Right renal pelvis (tissue), 4 donors: ENCODE measurements around the gene ASL. TPM values are rescaled to one million over a fixed set of nuclear protein-coding genes. Genes with fewer than 3 reads are reported as not detected.
"Not testable (repeated sequence)": the region's sequence is repeated elsewhere in the genome, so short reads cannot be mapped to it uniquely, and the experiment has no call there.

Experiments used
- DNase-seq, 4 donors: peaks; one replicate each; pipeline ENCODE4 v3.0.0-alpha.2; 2013; ENCODE audit warnings: low read depth in 4 of 4, low spot score in 3 of 4, missing footprints in 1 of 4
- polyA plus RNA-seq, 4 donors: library from polyadenylated mRNA; unstranded; fragments of 120-200 nt; gene quantifications; one replicate each; pipeline ENCODE4 v1.2.1, GENCODE V29; 2013; ENCODE audit not compliant: insufficient read length in 4 of 4

Gene ASL
- polyA plus RNA-seq, 4 donors = 25.1 to 34.4 (median 28.9) TPM

DNA sequence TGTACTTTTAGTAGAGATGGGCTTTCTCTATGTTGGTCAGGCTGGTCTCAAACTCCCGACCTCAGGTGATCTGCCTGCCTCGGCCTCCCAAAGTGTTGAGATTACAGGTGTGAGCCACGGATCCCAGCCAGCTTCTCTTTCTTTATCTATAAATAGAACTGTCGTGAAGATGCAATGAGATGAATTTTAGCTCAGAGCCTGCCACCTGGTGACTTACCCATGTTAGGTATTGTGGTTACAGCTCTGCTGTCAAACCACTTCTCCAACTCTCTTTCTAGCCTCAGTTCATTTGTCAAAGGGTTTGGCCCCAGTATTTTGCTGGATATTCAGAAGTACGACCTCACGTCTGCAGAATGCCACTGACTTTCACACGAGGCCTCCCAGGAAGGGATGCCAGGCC lies 3.4 kb upstream of the ASL start:
- not testable (repeated sequence) for DNase-seq

- DNase-seq = no peak
These were observed 1.1 kb downstream of the ASL start for GRCh38 chr7:66076462-66077329.

- no peak for DNase-seq
These were observed 2.4 kb downstream of the ASL start for GRCh38 chr7:66078067-66078466.

- no peak for DNase-seq
These were observed 6.5 kb downstream of the ASL start for GRCh38 chr7:66082083-66082482.

DNA sequence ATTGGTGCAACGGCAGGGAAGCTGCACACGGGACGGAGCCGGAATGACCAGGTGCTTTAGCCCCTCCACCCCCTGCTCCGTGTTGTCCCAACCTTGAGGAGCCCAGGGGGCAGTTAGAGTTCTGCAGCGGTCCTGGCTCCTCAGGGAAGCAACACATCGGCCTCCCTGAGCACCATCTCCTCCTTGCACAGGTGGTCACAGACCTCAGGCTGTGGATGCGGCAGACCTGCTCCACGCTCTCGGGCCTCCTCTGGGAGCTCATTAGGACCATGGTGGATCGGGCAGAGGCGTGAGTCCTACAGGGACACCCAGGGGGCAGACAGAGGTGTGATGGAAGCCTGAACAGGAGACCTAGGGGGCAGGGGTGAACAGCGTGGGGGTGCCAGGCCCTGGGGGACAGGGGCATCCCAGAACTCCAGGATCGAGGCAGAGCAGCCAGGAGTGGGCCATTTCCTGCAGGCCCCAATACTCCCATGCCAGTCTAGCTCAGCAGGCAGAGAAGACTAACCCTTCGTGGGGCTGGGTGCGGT lies 7.3 kb downstream of the ASL start:
- DNase-seq = no peak

GRCh38 chr7:66083677-66084076 lies 8.1 kb downstream of the ASL start:
- DNase-seq = no peak

DNA sequence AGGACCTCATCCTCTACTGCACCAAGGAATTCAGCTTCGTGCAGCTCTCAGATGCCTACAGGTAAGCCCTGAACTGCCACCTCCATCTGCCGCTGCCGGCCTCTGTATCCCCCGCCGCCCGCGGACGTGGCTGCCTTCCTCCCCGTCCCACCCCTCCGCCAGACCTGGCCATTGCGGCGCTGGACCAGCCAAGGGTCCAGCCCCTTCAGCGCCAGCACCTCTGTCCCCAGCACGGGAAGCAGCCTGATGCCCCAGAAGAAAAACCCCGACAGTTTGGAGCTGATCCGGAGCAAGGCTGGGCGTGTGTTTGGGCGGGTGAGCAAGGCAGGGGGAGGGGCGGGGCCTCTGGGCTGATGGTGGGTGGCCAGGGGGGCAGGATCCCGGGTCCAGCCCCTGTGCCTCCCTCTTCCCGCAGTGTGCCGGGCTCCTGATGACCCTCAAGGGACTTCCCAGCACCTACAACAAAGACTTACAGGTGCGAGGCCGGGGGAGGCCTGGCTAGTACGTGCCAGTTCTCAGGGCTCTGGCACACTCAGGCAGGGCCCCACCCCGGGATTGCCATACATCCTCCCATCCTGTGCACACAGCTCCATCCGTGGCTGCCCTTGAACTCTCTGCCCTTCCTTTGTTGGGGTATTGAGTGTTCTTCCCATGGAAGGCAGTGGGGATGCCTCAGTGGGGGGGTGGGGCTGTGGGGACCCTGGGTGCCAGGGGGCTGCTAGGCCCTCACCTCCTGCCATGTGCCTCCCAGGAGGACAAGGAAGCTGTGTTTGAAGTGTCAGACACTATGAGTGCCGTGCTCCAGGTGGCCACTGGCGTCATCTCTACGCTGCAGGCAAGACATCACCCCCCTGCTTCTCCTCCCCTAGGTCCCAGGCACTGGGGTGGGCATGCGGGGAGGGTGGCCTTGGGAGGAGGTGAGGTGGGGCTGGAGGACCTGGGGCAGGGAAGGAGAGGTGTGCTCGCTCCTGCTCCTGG lies 13.5 kb downstream of the ASL start:
- no peak for DNase-seq

DNA sequence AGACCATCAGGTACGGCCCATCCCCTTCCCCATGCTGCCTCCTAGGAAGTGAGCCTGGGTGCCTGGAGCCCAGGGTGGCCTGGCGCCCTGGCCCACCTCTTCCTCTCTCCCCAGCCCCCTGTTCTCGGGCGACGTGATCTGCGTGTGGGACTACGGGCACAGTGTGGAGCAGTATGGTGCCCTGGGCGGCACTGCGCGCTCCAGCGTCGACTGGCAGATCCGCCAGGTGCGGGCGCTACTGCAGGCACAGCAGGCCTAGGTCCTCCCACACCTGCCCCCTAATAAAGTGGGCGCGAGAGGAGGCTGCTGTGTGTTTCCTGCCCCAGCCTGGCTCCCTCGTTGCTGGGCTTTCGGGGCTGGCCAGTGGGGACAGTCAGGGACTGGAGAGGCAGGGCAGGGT lies 17.0 kb downstream of the ASL start:
- no peak for DNase-seq

DNA sequence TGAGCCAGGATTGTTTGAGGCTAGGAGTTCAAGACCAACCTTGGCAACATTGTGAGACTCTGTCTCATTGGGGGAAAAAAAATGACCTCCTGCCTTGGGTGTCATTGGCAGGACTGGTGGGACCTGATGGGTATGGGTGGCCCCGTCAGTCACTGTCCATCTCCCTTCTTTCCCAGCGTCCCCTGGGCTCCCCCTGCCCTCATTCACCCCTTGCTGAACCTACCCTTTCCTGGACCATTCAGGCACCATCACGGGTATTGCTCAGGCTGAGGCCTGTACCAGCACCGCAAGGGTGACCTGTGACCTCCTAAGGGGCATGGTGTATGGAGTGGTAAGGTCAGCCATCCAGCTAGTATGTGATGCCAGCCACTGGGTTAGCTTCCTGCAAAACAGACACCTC lies 19.4 kb downstream of the ASL start:
- DNase-seq = no peak

DNA sequence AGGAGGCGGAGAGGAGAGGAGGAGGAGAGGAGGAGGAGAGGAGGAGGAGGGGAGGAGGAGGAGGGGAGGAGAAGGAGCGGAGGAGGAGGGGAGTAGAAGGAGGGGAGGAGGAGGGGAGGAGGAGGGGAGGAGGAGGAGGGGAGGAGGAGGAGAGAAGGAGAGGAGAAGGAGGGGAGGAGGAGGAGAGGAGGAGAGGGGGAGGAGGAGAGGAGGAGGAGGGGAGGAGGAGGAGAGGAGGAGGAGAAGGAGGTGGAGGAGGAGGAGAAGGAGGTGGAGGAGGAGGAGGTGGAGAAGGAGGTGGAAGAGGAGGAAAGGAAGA lies 23.6 kb downstream of the ASL start:
- DNase-seq = no peak

GRCh38 chr7:66099551-66100407 lies 24.2 kb downstream of the ASL start:
- DNase-seq = peak; percentile 53 to 78 (median 72)

GRCh38 chr7:66100408-66101050 lies 24.9 kb downstream of the ASL start:
- no peak for DNase-seq

DNA sequence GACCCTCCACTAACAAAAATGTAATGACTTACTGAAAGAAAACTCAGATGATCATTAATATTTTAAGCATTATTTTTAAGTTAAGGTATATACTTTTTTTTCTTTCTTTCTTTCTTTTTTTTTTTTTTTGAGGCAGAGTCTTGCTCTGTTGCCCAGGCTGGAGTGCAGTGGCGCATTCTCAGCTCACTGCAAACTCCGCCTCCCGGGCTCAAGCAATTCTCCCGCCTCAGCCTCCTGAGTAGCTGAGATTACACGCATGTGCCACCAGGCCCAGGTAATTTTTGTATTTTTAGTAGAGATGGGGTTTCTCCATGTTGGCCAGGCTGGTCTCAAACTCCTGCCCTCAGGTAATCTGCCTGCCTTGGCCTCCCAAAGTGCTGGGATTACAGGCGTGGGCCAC lies 26.5 kb downstream of the ASL start:
- DNase-seq = not testable (repeated sequence)

GRCh38 chr7:66103994-66104393 lies 28.4 kb downstream of the ASL start:
- not testable (repeated sequence) for DNase-seq

GRCh38 chr7:66105263-66105748 lies 29.7 kb downstream of the ASL start:
- DNase-seq = no peak

DNA sequence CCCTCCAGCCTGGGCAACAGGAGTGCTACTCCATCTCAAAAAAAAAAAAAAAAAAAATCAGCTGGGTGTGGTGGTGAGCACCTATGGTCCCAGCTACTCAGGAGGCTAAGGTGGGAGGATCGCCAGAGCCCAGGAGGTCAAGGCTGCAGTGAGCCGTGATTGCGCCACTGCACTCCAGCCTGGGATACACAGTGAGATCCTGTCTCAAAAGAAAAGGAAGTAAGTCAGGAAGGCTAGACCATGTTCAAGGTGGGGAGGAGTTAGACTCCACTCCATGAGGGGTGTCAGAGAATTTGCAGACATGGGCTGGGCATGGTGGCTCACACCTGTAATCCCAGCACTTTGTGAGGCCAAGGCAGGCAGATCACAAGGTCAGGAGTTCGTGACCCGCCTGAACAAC lies 32.8 kb downstream of the ASL start:
- DNase-seq = not testable (repeated sequence)

GRCh38 chr7:66110856-66111255 lies 35.2 kb downstream of the ASL start:
- DNase-seq = no peak

- peak in 3 of 4 donors; percentile 54 to 67 (median 62) for DNase-seq
These were observed 39.4 kb downstream of the ASL start, which contains the start of gene CRCP for GRCh38 chr7:66114743-66115649. Gene CRCP (plus strand): TSS chr7:66114847. CDS start chr7:66114963, 116 bp downstream.
